ENCODE results near the gene RABL3. TPM values are rescaled to one million over a fixed set of nuclear protein-coding genes. Genes with fewer than 3 reads are reported as not detected.

The RABL3 gene
- total RNA-seq, 1 donor from 2014 or later: 12.6 TPM

DNA sequence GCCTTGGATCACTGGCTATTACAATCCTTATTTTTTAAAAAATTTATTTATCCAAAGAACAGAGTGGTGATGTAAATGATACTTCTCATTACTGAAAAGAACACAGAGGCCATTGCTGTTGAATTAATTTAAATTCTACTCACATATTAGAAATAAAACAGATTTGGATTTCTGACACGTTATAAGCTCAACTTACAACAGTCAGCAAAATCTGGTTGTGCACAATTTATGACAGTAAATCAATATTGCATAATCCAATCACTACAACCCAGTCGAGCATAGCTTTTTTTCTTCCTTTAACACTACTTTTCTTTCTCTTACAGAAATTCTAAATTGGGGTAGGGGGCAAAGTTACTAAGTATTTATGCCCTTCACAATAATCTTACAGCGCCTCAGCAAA lies 43.0 kb downstream of the RABL3 start:
- H3K27me3 Mint-ChIP-seq (ENCODE audit: unreplicated experiment): no peaks in the 10 kb centered on the region
- H3K4me1 Mint-ChIP-seq (ENCODE audit: low read depth, unreplicated experiment): no peaks in the 10 kb centered on the region
- H3K36me3 Mint-ChIP-seq (ENCODE audit: unreplicated experiment): peaks cover 15% of the 10 kb centered on the region
- TF ChIP-seq, protein P1, sequence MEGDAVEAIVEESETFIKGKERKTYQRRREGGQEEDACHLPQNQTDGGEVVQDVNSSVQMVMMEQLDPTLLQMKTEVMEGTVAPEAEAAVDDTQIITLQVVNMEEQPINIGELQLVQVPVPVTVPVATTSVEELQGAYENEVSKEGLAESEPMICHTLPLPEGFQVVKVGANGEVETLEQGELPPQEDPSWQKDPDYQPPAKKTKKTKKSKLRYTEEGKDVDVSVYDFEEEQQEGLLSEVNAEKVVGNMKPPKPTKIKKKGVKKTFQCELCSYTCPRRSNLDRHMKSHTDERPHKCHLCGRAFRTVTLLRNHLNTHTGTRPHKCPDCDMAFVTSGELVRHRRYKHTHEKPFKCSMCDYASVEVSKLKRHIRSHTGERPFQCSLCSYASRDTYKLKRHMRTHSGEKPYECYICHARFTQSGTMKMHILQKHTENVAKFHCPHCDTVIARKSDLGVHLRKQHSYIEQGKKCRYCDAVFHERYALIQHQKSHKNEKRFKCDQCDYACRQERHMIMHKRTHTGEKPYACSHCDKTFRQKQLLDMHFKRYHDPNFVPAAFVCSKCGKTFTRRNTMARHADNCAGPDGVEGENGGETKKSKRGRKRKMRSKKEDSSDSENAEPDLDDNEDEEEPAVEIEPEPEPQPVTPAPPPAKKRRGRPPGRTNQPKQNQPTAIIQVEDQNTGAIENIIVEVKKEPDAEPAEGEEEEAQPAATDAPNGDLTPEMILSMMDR (IDR thresholded peaks at IDR 0.05; ENCODE audit: partially characterized antibody, unreplicated experiment): no peak
- no peak overlapping the region for H3K27ac Mint-ChIP-seq (ENCODE audit: unreplicated experiment)
- DNase-seq: no peak
- no peaks in the 10 kb centered on the region for H3K9me3 Mint-ChIP-seq (ENCODE audit: unreplicated experiment)
- H3K4me3 Mint-ChIP-seq (ENCODE audit: unreplicated experiment): no peak overlapping the region

DNA sequence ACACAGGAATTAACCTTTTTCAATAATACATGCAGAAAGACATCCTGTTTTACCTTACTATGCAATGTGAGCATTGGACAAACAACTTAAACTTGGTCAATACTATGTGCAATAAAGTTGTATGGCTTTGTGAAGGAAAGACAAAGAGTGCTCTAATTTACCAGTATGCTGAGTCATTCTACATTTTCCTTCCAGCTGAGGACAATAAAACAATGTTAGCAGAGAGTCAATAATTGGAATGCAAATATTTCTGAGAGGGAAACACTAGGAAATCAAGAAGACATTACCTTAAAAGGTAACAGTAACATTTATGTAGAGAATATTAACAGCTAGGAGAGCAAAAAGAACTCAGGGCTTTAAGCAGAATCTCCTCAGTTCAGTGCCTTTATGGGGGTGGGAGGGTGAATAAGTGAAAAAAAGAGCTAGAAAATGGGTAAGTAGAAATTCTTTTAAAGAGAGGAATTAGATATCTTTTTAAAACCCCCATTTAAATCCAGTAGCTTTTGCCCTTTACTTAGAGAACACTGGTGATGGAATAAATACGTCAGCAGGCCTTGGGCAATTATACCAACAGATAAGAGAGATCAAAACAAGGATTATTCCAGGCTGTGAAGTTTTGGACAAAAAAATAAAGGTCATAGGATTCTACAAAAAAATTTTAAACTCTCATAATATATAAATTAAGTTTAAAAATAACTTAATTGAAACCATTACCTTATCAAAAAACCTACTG lies 48.7 kb downstream of the RABL3 start:
- DNase-seq: no peak
- no peak overlapping the region for H3K4me3 Mint-ChIP-seq (ENCODE audit: unreplicated experiment)
- H3K9me3 Mint-ChIP-seq (ENCODE audit: unreplicated experiment): no peaks in the 10 kb centered on the region
- H3K27ac Mint-ChIP-seq (ENCODE audit: unreplicated experiment): no peak overlapping the region
- H3K36me3 Mint-ChIP-seq (ENCODE audit: unreplicated experiment): no peaks in the 10 kb centered on the region
- no peaks in the 10 kb centered on the region for H3K4me1 Mint-ChIP-seq (ENCODE audit: low read depth, unreplicated experiment)
- H3K27me3 Mint-ChIP-seq (ENCODE audit: unreplicated experiment): no peaks in the 10 kb centered on the region
- TF ChIP-seq, protein P1 (IDR thresholded peaks at IDR 0.05; ENCODE audit: partially characterized antibody, unreplicated experiment): no peak

DNA sequence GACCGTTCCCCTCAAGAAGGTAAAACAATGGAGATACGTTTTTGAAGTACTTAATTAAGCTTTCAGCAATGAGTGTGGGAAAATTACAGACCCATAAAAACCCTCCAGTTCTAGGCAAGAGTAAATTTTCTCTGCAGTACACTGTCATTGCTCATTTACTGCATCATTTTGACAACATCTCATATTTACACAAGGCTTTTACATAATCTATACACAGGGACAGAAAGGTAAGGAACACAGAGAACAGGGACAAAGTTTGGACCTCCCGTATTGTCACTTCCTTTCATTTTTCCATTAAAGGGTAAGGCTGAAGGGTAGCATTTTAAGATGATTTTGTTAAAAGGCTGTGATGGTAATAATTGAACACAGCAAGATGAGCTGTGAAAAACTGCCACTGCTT lies 52.9 kb downstream of the RABL3 start:
- no peaks in the 10 kb centered on the region for H3K27me3 Mint-ChIP-seq (ENCODE audit: unreplicated experiment)
- H3K27ac Mint-ChIP-seq (ENCODE audit: unreplicated experiment): no peak overlapping the region
- DNase-seq: no peak
- H3K9me3 Mint-ChIP-seq (ENCODE audit: unreplicated experiment): no peaks in the 10 kb centered on the region
- TF ChIP-seq, protein P1 (IDR thresholded peaks at IDR 0.05; ENCODE audit: partially characterized antibody, unreplicated experiment): no peak
- no peaks in the 10 kb centered on the region for H3K4me1 Mint-ChIP-seq (ENCODE audit: low read depth, unreplicated experiment)
- H3K4me3 Mint-ChIP-seq (ENCODE audit: unreplicated experiment): no peak overlapping the region
- no peaks in the 10 kb centered on the region for H3K36me3 Mint-ChIP-seq (ENCODE audit: unreplicated experiment)

DNA sequence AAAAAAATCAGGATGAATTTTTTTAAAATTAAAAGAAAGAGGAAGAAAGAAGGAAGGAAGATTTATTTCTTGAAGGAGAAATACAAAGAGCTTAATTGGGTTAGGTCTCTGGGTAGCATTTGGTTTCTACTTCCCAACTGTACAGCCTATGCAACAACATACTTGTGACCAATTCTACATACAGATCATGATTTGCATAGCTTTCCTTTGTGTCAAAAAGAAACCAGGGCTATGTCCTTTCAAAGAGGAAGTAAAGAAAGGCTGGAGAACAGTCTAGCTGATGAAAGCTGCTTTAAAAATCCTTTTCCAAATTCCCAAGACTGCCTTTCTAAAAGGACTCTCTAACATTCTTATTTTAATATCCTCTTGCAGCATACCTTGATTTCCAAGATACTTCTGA lies 54.2 kb downstream of the RABL3 start:
- H3K36me3 Mint-ChIP-seq (ENCODE audit: unreplicated experiment): no peaks in the 10 kb centered on the region
- H3K4me3 Mint-ChIP-seq (ENCODE audit: unreplicated experiment): no peak overlapping the region
- no peaks in the 10 kb centered on the region for H3K9me3 Mint-ChIP-seq (ENCODE audit: unreplicated experiment)
- TF ChIP-seq, protein P1 (IDR thresholded peaks at IDR 0.05; ENCODE audit: partially characterized antibody, unreplicated experiment): no peak
- H3K27me3 Mint-ChIP-seq (ENCODE audit: unreplicated experiment): no peaks in the 10 kb centered on the region
- peaks cover 9% of the 10 kb centered on the region for H3K4me1 Mint-ChIP-seq (ENCODE audit: low read depth, unreplicated experiment)
- DNase-seq: no peak
- H3K27ac Mint-ChIP-seq (ENCODE audit: unreplicated experiment): no peak overlapping the region

DNA sequence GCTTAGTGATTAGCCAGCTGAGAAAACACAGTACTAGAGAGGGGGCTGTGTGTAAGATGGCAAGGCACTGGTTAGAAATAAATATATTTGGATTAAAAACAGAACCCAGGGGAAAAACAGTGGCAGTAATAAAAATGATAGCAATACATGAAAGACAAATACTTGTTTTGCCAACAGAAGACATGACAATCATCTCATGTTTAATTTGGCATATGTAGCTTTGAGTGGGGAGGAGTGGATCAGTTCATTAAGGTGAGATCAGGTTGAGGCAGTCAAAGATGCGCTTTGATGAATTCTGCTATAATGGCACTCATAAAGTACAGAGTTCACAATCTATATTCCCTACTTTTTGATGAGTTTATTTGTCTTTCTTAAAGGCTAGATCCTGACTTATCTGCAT lies 56.9 kb downstream of the RABL3 start:
- TF ChIP-seq, protein P1 (IDR thresholded peaks at IDR 0.05; ENCODE audit: partially characterized antibody, unreplicated experiment): no peak
- H3K4me1 Mint-ChIP-seq (ENCODE audit: low read depth, unreplicated experiment): peaks cover 12% of the 10 kb centered on the region
- no peaks in the 10 kb centered on the region for H3K36me3 Mint-ChIP-seq (ENCODE audit: unreplicated experiment)
- DNase-seq: no peak
- H3K27ac Mint-ChIP-seq (ENCODE audit: unreplicated experiment): no peak overlapping the region
- peaks cover 1% of the 10 kb centered on the region for H3K27me3 Mint-ChIP-seq (ENCODE audit: unreplicated experiment)
- no peaks in the 10 kb centered on the region for H3K9me3 Mint-ChIP-seq (ENCODE audit: unreplicated experiment)
- no peak overlapping the region for H3K4me3 Mint-ChIP-seq (ENCODE audit: unreplicated experiment)
